ENCODE measurements around the gene PCCA. TPM values are rescaled to one million over a fixed set of nuclear protein-coding genes. Genes with fewer than 3 reads are reported as not detected.

PCCA gene
- polyA plus RNA-seq, 2 of the 4 experiments (the other 2 are of a cell fraction), result 13.2 to 13.7 TPM

- ATAC-seq, result no peak
- ChIA-PET CTCF (interaction anchor here (0.9 kb wide), 1 partner anchor 122 kb away, joined by 3 read pairs; no protein-coding TSS in a partner anchor), POLR2A (no interaction called here)
These were observed 21.4 kb downstream of the PCCA start for GRCh38 chr13:100110269-100110668.

GRCh38 chr13:100112186-100112838 lies 23.4 kb downstream of the PCCA start:
- ATAC-seq, result no peak
- H3K4me2 ChIP-seq, result peak overlapping the region; percentile 51
- no peak for FAIRE-seq
- peaks cover 22% of the 10 kb centered on the region; the same call in 2 of the 3 replicates for H3K4me1 ChIP-seq
- TF ChIP-seq MYC (IDR thresholded peaks at IDR 0.05; ENCODE audit: borderline replicate concordance, low read length) (no peak), ZC3H11A (IDR thresholded peaks at IDR 0.05) (no peak), HOXB13 (CRISPR knock-in tag; IDR thresholded peaks at IDR 0.05; ENCODE audit: low read depth) (no peak), FOXS1 (CRISPR knock-in tag; IDR thresholded peaks at IDR 0.05) (no peak), RARB (CRISPR knock-in tag; IDR thresholded peaks at IDR 0.05) (no peak), NFE2L2 (conservative IDR thresholded peaks at IDR 0.05; ENCODE audit: low read length) (no peak), REST (IDR thresholded peaks at IDR 0.05) (no peak), RCOR1 (IDR thresholded peaks at IDR 0.05; ENCODE audit: low read depth, low read length) (no peak), MAZ (IDR thresholded peaks at IDR 0.05; ENCODE audit: borderline replicate concordance, low read depth, low read length) (no peak), ELK1 (IDR thresholded peaks at IDR 0.05; ENCODE audit: low read depth, low read length) (no peak), CHD4 (IDR thresholded peaks at IDR 0.05; ENCODE audit: borderline replicate concordance) (no peak)
- no peaks in the 10 kb centered on the region for H3K9me3 ChIP-seq
- ChIA-PET POLR2A (interaction anchor here (0.7 kb wide), 1 partner anchor 41 kb away, joined by 8 read pairs; no protein-coding TSS in a partner anchor), CTCF (no interaction called here)
- DNase-seq (ENCODE audit: low read depth in 1 of 2, low spot score in 1 of 2), result no peak
- H3K27ac ChIP-seq, result peak overlapping the region in 1 of 2 experiments; percentile 52; a peak in 2 of 6 replicates
- 59% methylated on average over 6 of the region's 7 CpGs for WGBS (ENCODE audit: missing lambda C conversion rate)
- no peak overlapping the region for H3K4me3 ChIP-seq

More at GRCh38 chr13:100110269-100110668, 21.4 kb downstream of the PCCA start:
- Histone ChIP-seq H3K4me2 (no peak overlapping the region), H3K9me3 (no peaks in the 10 kb centered on the region), H3K4me1 (peaks cover 22% of the 10 kb centered on the region; the same call in 2 of the 3 replicates), H3K4me3 (no peak overlapping the region), H3K27ac (no peak overlapping the region)
- 73% methylated on average over 2 of the region's 2 CpGs for WGBS (ENCODE audit: missing lambda C conversion rate)
- FAIRE-seq, result no peak
- no peak for DNase-seq (ENCODE audit: low read depth in 1 of 2, low spot score in 1 of 2)
- TF ChIP-seq CHD4 (IDR thresholded peaks at IDR 0.05; ENCODE audit: borderline replicate concordance) (no peak), FOSB (CRISPR knock-in tag; IDR thresholded peaks at IDR 0.05) (no peak), JUNB (IDR thresholded peaks at IDR 0.05) (no peak), RAD21 (conservative IDR thresholded peaks at IDR 0.05 in 1 of 2, IDR thresholded peaks at IDR 0.05 in 1 of 2) (no peak), POLR2AphosphoS2 (conservative IDR thresholded peaks at IDR 0.05; ENCODE audit: low read length) (no peak), HOXA7 (CRISPR knock-in tag; IDR thresholded peaks at IDR 0.05) (no peak), RCOR1 (IDR thresholded peaks at IDR 0.05; ENCODE audit: low read depth, low read length) (no peak), HOXB5 (CRISPR knock-in tag; IDR thresholded peaks at IDR 0.05) (no peak), EHMT2 (IDR thresholded peaks at IDR 0.05; ENCODE audit: low read depth) (no peak), MAZ (IDR thresholded peaks at IDR 0.05; ENCODE audit: borderline replicate concordance, low read depth, low read length) (no peak), USF2 (IDR thresholded peaks at IDR 0.05) (no peak), HMGXB4 (CRISPR knock-in tag; IDR thresholded peaks at IDR 0.05; ENCODE audit: borderline replicate concordance) (no peak), KDM5A (IDR thresholded peaks at IDR 0.05) (no peak), CTCF (IDR thresholded peaks at IDR 0.05) (no peak), CHD2 (IDR thresholded peaks at IDR 0.05; ENCODE audit: low read length, partially characterized antibody) (no peak), HDAC2 (IDR thresholded peaks at IDR 0.05) (no peak), MAFK (IDR thresholded peaks at IDR 0.05; ENCODE audit: partially characterized antibody) (no peak), POLR2A (IDR thresholded peaks at IDR 0.05; ENCODE audit: low read length) (no peak), JUN (IDR thresholded peaks at IDR 0.05) (no peak)

All from A549 (cell line).